Measurements from ENCODE around the gene SLC16A7. TPM values are rescaled to one million over a fixed set of nuclear protein-coding genes. Genes with fewer than 3 reads are reported as not detected.

Gene SLC16A7
- total RNA-seq, 6 donors from 2014 or later = 5.3 to 35.6 (median 22.5) TPM

- Histone ChIP-seq H3K9me3 (no peaks in the 10 kb centered on the region), H3K4me3 (no peak overlapping the region), H3K27ac (no peak overlapping the region), H3K4me1 (no peaks in the 10 kb centered on the region), H3K27me3 (no peaks in the 10 kb centered on the region), H3K36me3 (no peaks in the 10 kb centered on the region)
- no peak for DNase-seq
- 97 to 100% methylated on average over 1 of the region's 1 CpG for WGBS, 2 donors
- ATAC-seq (ENCODE audit: low FRiP score in 2 of 2) = no peak
- TF ChIP-seq POLR2AphosphoS5 (IDR thresholded peaks at IDR 0.05) = no peak
- TF ChIP-seq, protein P1, sequence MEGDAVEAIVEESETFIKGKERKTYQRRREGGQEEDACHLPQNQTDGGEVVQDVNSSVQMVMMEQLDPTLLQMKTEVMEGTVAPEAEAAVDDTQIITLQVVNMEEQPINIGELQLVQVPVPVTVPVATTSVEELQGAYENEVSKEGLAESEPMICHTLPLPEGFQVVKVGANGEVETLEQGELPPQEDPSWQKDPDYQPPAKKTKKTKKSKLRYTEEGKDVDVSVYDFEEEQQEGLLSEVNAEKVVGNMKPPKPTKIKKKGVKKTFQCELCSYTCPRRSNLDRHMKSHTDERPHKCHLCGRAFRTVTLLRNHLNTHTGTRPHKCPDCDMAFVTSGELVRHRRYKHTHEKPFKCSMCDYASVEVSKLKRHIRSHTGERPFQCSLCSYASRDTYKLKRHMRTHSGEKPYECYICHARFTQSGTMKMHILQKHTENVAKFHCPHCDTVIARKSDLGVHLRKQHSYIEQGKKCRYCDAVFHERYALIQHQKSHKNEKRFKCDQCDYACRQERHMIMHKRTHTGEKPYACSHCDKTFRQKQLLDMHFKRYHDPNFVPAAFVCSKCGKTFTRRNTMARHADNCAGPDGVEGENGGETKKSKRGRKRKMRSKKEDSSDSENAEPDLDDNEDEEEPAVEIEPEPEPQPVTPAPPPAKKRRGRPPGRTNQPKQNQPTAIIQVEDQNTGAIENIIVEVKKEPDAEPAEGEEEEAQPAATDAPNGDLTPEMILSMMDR (IDR thresholded peaks at IDR 0.05) = no peak
These were observed 139.4 kb downstream of the SLC16A7 start for GRCh38 chr12:59735231-59735630.

- H3K9me3 ChIP-seq = no peaks in the 10 kb centered on the region
- H3K4me1 ChIP-seq = no peaks in the 10 kb centered on the region
- TF ChIP-seq, protein P1 (IDR thresholded peaks at IDR 0.05) = no peak
- no peak for TF ChIP-seq POLR2AphosphoS5 (IDR thresholded peaks at IDR 0.05)
- TF ChIP-seq POLR2A (IDR thresholded peaks at IDR 0.05) = no peak
- no peak for TF ChIP-seq EP300 (IDR thresholded peaks at IDR 0.05)
- DNase-seq (no peak), ATAC-seq (ENCODE audit: low FRiP score in 2 of 2) (no peak)
- WGBS, 2 donors = 72 to 84% methylated on average over 1 of the region's 1 CpG
- no peak overlapping the region for H3K4me3 ChIP-seq
- no peaks in the 10 kb centered on the region for H3K27me3 ChIP-seq
- H3K27ac ChIP-seq = no peak overlapping the region
- no peaks in the 10 kb centered on the region for H3K36me3 ChIP-seq
These were observed 140.5 kb downstream of the SLC16A7 start for GRCh38 chr12:59736359-59736758.

- Histone ChIP-seq H3K9me3 (no peaks in the 10 kb centered on the region), H3K4me3 (no peak overlapping the region), H3K27me3 (no peaks in the 10 kb centered on the region), H3K4me1 (no peaks in the 10 kb centered on the region), H3K27ac (no peak overlapping the region), H3K36me3 (no peaks in the 10 kb centered on the region)
- DNase-seq = no peak
- TF ChIP-seq POLR2AphosphoS5 (IDR thresholded peaks at IDR 0.05) (no peak), EP300 (IDR thresholded peaks at IDR 0.05) (no peak), POLR2A (IDR thresholded peaks at IDR 0.05) (no peak)
- TF ChIP-seq, protein P1 (IDR thresholded peaks at IDR 0.05) = no peak
- 18 to 50% methylated on average over 1 of the region's 1 CpG for WGBS, 2 donors
- peak in 1 of 2 donors; percentile 71 for ATAC-seq (ENCODE audit: low FRiP score in 2 of 2)
These were observed 141.0 kb downstream of the SLC16A7 start for GRCh38 chr12:59736786-59737185.

DNA sequence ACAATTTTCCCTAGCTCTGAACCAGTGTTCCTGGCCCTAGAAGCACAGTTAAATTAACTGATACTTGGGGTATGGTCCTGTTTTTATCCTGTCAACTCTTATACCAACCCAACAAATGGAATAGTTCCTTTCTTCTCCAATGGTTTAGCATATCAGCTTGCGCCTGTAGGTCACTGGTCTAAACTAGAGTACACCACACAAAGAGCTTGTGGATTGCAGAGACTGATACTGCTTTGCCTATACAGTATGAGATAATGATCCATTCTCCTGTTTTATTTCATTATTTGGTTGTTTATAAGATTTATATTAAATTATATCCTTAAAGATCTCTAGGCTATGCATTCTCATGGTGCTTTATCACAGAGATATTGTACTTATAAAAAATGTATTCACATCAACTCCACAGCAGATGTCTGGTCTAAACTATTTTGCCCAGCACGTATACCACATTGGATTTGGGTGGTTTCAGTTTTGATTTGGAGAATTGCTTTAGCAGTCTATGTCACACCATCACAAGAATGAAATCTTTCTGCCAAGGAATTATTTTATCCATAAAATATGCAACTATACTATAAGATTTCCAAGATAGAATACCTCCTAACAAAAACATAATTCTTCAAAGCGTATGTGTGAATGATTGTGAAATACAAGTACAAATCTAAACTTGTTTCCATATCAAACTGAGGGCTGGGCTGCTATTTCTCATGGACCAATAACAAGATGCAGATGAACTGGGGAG lies 142.1 kb downstream of the SLC16A7 start:
- DNase-seq = no peak
- Histone ChIP-seq H3K4me1 (no peaks in the 10 kb centered on the region), H3K36me3 (no peaks in the 10 kb centered on the region), H3K9me3 (no peaks in the 10 kb centered on the region), H3K27me3 (no peaks in the 10 kb centered on the region), H3K4me3 (peak overlapping the region in 1 of 4 donors; percentile 7), H3K27ac (no peak overlapping the region)
- ATAC-seq (ENCODE audit: low FRiP score in 2 of 2) = peak in 1 of 2 donors; percentile 50
- TF ChIP-seq, protein P1 (IDR thresholded peaks at IDR 0.05) = no peak
- TF ChIP-seq POLR2AphosphoS5 (IDR thresholded peaks at IDR 0.05) (no peak), POLR2A (IDR thresholded peaks at IDR 0.05) (no peak), EP300 (IDR thresholded peaks at IDR 0.05) (no peak)
- 73 to 75% methylated on average over 3 of the region's 3 CpGs for WGBS, 2 donors

DNA sequence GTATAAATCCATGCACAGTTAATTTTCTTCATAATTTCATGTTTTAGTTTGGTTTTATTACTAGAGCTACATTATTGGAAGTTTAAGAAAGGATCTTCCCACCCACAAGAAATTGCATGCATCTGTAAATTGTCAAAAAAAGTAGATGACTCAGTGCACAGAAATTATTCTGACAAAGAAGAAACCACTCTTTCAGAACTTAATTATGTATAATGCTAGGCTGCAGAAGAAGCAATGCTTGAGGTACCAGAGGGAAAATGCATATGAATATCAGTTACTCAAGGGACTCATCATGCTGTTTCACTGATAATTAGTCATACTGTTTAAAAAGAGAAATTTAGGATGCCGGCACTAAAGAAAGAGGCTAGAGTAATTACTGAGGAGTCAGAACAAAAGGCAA lies 147.0 kb downstream of the SLC16A7 start:
- no peaks in the 10 kb centered on the region for H3K9me3 ChIP-seq
- H3K36me3 ChIP-seq = no peaks in the 10 kb centered on the region
- no peaks in the 10 kb centered on the region for H3K27me3 ChIP-seq
- no peak for ATAC-seq (ENCODE audit: low FRiP score in 2 of 2)
- H3K4me3 ChIP-seq = no peak overlapping the region
- no peak for DNase-seq
- no peak overlapping the region for H3K27ac ChIP-seq
- TF ChIP-seq POLR2A (IDR thresholded peaks at IDR 0.05) = no peak
- TF ChIP-seq POLR2AphosphoS5 (IDR thresholded peaks at IDR 0.05) = no peak
- TF ChIP-seq, protein P1 (IDR thresholded peaks at IDR 0.05) = no peak
- TF ChIP-seq EP300 (IDR thresholded peaks at IDR 0.05) = no peak
- WGBS, 2 donors = 92 to 94% methylated on average over 1 of the region's 1 CpG
- H3K4me1 ChIP-seq = no peaks in the 10 kb centered on the region

All from upper lobe of left lung (tissue), 6 donors.